Stimulated activated CD8-positive, alpha-beta memory T cell treated with anti-CD3 and anti-CD28 coated beads, Interleukin-7, amount 100 ng/mL, for 4 hours (primary cell): Measurements from ENCODE around the gene FOXC2.

Experiments used
- DNase-seq, 2 donors: peaks; one replicate each; pipeline ENCODE4 v3.0.0-alpha.2; 2020; ENCODE audit warnings: low read depth in 2 of 2

Gene FOXC2

DNA sequence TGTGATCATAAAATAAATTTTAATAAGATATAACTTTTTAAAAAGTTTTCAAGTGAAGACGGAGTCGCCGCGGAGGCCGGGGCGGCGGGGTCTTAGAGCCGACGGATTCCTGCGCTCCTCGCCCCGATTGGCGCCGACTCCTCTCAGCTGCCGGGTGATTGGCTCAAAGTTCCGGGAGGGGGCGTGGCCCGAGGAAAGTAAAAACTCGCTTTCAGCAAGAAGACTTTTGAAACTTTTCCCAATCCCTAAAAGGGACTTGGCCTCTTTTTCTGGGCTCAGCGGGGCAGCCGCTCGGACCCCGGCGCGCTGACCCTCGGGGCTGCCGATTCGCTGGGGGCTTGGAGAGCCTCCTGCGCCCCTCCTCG, at the start of gene FOXC2:
TSS of gene FOXC2 (plus strand) at position 229 of the 365 bp plus-strand sequence. CDS start 507 bp downstream, outside the sequence.
- DNase-seq, result no peak

DNA sequence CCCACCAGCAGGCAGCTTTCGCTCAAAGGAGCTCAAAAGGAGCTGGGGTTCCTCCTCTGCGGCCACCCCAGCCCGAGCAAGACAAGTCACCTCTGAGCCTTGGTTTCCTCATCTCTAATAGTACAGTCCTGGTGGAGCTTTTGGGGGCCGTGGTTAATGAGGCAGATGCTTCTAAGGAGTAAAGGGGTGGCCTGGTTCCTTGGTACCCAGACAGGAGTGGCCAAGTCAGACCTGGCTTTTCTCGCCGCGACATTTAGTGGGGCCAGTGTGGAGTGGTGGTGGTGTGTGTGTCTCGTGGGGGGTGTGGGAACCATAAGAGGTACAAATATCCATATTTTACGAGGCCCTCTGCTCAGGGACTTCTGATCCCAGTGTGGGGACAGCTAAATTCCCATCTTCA, 49.6 kb upstream of the FOXC2 start:
- DNase-seq, result no peak

DNA sequence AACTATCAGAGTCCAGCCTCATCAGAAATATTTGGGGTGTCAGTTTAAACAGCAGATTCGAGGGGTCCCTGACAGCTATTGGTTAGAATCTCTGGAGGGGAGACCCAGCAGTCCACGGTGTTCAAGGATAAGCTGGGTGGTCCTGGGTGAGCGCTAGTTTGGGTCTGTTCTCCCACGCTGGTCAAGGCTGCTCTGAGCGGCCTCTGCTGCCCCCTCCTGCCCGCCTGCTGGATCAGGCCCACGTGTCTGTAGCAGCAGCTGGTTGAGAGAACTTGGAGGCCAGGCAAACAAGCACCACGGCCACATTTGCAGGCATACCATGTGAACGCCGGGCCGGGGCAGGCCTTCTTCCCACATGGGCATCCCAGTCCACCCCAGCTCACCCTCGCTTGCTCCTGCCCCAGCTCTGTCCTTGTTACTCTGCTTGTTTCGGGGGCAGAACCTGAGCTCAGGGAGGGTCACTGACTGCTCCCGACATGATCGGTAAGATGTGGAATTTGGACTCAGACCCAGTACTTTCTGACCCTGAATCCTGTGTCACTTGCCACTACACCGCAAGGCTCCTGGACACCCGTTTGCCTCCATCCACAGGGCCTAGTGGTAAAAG, 48.9 kb upstream of the FOXC2 start:
- DNase-seq, result no peak

DNA sequence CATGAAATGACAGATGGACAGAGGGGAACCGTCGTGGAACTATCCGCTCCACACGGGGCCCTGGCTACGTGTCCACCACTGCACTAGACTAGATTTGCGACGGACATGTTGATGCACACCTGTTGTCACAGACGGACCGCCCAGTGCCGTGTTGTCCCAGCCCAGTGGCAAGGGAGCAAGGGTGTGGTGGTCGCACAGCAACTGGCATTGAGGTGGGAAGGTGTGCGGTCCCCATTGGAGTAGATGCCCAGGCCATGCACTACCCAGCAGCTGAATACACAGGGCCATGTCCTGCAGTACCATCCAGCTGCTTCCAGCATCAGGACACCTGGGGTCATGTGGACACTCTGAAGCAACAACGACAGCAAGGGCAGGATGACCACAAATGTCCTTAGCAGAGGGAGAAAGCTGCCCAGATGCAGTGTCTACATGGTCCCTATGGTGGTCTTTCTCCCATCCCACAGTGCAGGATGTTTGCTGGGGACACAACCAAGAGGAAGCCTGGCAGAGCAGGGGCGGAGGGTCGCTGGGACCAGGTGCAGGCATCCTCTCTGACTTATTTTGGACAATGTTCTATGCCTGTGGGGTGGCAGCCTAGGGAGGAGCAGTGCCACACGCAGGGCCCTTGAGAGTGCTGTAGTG, 47.5 kb upstream of the FOXC2 start:
- no peak for DNase-seq

DNA sequence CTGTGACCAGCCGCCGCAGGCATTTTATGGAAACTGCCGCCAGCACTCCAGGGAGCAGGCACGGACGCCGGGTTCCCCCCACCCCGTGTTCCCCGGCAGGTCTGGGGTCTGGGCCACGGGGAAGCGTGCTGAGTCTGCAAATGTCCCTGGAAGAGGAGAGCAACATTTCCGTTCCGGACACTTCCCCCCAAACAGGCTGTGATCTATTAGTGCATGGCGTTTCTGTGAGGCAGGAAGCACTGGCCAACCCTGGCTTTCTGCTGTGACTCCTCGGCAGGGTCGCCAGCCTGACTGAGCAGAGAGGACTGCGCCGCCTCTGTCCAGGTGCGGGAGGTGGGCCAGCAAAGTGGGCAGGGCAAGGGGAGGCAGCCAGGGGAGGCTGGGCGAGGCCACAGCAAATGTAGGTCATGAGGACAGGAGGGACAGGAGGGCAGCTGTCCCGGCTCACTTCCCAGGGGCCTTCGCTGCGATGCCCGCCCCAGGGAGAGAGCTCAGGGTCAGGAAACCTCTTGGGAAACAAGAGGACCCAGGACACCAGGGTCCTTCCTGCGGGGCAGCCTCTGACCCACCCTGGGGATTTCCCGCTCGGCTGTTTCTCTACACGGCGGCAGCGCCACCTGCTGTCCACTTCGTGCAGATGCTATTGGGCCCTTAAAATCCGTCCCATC, 46.8 kb upstream of the FOXC2 start:
- DNase-seq, result peak; percentile 20 to 23

DNA sequence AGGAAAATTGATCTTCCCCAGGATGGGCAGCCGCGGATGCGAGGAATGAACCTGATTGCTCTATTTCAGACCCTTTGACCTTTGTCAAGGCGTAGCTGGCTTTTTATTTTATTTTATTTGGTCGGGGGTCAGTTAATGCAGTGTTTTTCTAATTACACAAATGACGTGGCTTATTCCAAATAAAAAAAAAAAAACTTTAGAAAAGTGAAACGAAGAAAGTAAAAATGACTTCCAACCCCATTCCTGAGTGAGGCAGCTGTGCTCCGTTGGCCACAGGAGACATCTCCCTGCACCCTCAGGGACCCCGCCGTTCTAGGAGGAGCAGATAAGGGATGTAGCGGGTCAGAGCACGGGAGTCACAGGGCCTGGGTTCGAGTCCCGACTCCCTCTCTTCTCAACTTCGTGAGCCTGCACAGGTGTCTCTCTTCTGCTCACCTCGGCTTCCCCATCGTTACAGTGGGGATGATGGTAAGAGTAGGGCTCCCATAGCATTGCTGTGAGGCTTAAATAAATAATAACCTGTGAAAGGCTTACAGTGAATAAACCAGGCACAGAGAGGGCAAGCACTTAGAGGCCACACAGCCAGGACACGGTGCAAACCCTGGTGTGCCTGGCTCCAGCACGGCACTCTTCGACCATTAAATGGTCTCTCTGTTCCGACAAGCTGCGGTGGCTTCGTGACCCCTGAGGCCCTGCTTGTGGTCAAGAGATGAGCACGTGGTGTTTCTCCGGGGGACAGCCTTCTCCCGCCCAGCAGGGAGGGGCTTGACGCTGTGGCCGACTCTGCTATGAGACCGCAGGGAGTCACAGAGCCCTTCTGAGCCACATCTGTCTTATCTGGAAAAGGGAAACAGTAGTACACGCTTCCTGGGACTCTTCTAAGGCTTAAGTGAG, 46.1 kb upstream of the FOXC2 start:
- DNase-seq, result no peak

DNA sequence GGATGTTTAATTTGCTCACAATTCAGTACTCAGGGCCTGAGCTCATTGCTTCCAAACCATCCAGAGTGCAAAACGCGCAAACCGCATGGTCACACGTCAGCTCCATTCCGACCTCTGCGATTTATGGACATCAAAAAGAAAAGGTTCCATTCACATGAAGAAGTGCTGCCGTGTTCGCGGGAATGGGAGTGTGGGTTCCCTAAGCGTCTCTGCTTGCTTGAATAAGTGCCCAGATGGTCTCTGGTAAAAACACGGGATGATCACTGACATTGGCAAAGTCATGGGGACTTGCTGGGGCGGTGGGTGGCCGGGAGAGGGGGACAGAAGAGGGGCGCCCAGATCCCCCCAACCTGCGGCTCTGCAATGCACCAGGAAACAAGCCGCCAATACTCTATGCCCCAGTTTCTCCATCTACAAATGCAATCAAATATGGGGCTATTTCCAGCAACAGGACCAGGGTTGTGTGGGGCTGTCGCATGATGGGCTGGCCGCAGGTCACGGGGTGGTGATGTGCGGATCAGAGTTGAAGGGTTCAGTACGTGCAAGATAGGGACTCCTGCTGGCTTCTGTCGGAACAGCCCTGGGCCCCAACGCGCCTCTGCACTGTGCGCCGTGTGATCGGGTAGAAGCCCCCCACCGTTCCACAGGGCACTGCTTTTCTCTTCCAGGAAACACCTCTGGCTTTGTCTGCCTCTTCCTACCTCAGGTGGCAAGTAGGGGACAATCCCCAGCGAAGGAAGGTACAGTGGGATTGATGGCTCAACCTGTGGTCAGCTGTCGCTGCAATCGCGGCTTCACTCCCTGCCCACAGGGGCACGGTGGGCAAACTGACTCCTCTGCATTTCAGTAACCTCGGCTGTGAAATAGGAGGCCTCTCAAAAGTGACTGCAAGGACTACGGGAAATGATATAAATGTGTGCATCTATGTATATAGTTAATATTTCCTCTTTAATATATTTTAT, 45.1 kb upstream of the FOXC2 start:
- DNase-seq, result no peak

DNA sequence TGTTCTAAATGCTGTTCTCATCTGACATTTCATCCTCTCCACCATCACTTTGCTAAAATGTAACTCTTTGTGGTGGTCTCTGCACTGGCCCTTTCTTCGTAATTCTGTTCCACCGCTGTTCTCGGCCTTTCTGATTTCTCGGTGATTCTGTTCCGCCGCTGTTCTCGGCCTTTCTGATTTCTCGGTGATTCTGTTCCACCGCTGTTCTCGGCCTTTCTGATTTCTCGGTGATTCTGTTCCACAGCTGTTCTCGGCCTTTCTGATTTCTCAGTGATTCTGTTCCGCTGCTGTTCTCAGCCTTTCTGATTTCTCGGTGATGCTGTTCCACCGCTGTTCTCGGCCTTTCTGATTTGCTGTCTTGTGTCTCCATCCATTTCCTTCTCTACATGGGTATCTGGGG, 44.0 kb upstream of the FOXC2 start:
- DNase-seq, result no peak

DNA sequence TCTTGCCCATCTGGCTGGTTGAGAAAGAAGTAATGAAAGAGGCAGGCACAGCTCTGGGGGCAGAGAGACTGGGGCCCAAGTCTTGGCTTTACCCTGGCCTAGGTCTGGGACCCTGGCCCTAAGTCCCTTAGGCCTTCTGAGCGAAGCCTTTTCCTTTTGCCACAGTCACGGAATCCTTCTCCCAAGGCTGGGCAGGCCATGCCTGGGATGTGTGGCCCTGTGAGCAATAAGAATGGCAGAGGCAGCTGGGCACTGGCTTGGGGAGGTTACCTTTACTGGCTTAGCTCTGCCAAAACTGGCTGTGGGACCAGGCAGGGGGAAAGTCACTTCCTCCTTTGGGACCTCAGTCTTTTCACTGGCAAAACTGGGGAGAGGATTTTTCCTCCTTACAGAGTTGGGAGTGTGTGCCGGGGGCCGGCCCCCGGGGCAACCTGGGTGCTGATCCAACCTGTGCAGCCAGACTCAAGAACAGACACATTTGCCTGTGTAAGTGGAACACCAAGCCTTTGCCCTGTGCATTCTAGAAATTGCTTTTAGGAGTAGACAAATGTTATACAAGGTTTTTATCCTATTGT, 43.4 kb upstream of the FOXC2 start:
- DNase-seq, result no peak

DNA sequence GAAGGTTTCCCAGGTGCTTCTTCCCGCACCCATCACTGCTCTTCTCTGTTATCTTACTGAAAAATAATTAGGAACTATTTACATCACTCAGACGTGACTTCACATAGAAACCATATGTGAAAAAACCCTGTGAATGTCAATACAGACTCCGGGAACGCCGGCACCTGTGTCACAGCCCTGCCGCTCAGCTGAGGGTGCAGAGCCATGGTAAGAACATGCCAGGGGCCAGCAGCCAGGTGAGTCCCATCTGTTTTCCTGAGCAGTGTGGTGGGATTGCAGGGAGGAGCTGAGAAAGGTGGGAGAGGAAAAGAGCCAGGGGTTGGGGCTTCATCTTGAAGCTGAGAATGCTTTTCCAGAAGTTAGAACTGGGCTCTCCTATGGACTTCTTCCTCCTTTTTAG, 42.6 kb upstream of the FOXC2 start:
- DNase-seq, result no peak

DNA sequence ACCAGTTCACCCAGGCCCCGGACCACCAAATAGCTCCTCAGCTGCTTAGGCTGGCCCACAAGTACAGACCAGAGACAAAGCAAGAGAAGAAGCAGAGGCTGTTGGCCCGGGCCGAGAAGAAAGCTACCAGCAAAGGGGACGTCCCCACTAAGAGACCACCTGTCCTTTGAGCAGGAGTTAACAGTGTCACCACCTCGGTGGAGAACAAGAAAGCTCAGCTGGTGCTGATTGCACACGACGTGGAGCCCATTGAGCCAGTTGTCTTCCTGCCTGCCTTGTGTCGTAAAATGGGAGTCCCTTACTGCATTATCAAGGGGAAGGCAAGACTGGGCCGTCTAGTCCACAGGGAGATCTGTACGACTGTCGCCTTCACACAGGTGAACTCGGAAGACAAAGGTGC, 40.9 kb upstream of the FOXC2 start:
- DNase-seq, result no peak

DNA sequence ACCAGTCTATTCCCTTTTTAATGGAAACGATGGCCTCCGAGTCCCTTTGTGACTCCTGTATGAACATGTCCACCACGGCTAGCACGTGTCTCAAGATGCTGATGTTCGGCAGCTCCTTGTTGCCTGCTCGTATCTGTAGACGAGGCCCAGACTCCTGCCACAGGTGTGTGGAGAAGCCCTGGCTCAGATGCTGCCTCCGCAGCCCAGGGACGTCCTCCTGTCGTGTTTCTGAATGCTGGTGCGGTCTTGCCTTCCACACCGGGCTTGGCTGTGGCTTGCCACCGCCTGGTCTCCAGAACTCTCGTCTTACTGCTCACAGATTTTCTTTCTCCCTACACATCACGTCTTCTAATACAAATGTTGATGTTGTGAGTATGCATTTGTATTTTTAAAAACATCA, 39.3 kb upstream of the FOXC2 start:
- no peak for DNase-seq

DNA sequence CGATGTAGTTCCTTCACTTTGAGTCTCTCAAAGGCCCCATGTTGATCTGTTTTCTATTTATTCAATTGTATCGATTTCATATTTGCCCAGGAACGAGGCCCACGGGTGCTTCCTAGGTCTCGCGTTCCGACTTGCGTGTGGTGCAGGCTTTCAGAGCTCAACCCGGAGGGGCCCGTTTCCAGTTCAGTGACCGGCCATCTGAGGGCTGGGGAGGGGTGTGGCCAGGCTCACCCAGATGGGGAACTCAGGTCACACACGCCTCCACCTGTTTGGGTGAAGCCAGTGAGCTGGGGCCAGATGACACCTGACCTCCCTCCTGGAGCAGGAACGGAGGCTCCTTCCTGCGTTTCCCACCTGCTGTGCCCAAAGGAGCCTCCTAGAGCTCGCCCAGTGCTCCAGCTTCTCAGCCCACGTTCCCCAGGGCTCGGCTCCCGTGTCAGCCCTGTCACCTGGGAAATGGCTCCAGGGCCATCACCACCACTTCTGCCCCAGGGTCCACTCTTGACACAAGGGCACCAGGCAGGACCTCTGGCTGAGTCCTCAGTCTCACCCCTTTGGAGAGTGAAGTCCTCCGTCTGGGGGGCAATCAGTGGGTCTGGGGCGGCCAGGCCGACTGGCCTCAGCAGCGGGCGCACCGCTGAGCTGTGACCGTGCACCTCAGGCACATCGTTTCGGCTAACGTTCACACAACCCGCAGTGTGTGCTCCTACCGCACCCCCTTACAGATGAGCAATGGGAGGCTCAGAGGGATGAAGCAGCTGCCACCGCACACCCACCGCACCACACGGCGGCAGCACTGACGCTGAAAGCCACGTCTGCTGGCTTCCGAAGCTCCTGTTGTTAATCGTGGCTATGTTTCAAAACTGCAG, 38.3 kb upstream of the FOXC2 start:
- DNase-seq, result no peak

DNA sequence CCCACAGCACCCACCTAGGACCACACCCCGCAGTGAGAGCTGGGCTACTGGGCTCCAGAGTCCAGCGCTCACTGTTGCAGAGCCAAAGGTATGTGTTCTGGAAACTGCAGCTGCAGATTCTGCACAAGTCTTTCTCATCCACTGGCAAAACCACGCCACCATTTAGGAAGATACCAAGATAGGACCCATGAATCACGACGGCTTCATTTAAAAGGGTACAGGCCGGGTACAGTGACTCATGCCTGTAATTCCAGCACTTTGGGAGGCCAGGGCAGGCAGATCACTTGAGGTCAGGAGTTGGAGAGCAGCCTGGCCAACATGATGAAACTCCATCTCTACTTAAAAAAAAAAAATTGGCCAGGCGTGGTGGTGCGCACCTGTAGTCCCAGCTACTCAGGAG, 37.5 kb upstream of the FOXC2 start:
- no peak for DNase-seq

DNA sequence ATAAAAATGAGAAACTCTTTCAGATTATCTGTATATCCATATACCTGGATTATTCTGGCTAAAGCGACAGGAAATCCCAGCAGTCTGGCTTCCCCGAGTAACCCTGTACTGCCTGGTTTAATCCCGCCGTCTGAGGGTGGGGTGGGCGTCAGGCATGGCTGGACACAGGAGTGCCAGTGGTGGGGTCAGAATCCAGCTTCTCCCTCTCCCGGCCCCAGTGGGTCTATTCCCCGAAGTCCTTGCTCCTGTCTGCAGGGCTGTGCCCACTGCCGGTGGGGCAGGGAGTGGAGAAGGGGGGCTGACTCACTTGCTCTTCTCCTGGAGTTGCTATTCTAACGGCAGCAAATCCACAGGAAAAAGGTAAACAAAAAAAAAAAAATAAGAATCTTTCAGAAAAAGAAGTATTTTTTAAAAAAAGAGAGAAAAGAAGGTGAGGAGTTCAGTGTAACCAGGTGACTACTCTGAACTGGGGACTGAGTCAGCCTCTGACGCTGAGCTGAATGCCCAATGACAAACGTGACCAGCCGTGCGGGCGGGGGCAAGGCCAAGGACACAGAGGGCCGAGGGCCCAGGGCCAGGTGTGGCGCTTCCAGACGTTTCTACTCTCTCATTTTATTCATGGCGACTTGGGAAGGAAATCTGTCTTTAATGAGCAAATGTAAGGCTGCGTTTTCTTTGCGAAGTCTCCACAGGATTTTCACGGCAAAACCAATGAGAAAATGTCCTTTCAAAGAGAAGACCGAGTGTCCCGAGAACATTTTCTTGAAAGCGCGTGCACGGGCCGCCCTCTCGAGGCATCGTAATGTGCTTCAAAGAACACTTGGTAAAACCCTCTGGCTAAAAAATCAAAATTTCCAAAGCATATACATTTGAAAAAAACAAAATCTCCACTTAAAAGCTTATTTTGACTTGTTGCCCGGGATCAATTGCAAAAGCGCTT, 36.1 kb upstream of the FOXC2 start:
- DNase-seq, result no peak

DNA sequence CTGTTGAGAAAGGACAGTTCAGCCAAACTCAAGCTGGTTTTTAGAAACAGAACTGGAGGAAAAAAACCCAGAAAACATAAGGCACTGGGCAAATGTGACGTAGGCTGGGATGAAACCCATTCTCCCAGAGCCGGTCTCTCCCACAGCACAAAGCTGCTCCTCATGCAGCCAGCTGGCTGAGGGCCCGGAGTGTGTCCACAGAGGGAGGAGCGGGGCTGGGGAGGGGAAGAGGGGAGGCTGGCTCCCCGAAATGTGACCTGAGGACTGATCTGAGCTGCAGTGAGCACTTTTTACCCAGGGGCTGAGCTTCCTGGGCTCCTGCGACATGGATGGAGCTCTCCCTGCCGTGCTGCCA, 35.5 kb upstream of the FOXC2 start:
- DNase-seq, result no peak

DNA sequence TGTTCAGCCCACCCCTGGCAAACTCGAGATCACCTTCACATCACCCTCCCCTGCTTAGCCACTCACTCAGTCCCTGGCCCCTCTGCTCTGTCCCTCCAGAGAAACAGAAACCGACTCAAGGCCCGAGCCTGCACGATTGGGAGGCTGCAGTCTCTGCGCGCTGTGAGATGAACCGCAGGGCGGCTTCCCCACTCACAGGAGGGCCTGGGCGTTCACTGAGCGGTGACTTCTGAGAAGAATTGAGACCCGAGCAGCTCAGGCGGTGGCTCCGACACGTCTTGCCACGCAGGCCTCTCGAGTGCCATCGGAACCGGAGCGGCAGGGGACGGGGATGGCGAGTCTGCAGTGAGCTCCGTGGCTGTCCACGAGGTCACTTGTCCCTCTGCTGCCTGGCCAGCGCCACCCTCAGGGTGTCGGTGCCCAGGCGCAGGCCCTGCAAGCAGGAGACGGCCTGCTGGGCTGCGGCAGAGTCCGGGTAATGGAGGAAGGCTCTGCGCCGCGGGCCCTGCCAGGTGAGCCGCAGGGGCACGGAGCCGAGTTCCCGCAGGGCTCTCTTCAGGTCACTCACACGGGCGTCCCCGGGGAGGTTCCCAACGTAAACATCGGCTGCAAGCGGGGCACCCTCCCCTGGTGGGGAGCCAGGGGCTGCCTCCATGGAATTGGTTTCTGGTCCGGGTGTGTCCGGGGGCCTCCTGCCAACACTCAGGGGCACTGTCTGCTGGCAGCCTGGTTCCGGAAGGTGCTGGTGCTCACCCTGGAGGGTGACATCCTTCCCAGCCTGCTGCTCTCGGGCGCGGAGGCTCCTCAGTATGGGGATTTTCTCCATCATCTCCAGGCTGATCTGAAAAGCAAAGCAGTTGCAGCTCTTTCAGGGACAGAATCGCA, 34.7 kb upstream of the FOXC2 start:
- DNase-seq, result no peak

DNA sequence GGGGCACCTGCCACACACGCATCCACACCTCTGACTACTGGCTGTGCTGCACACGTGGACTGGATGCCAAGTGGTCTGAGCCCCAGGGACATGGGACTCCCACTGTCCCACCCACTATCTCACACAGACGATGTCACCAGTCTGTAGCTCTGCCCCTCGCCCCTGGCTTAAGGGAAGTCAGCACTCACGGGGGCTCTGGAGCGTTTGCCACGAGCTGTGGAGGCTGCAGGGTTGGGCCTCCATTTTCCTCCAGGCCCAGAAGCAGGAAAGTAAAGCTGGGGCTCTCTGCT, 34.2 kb upstream of the FOXC2 start:
- no peak for DNase-seq
